ENCODE results near the gene GLRX. TPM values are rescaled to one million over a fixed set of nuclear protein-coding genes. Genes with fewer than 3 reads are reported as not detected.

Gene GLRX
- total and polyA plus RNA-seq, 2 of the 13 experiments (the other 11 are each of a cell fraction or from before 2014, with no cell fraction given) = 63.8 to 499 TPM

- TF ChIP-seq, protein P1, sequence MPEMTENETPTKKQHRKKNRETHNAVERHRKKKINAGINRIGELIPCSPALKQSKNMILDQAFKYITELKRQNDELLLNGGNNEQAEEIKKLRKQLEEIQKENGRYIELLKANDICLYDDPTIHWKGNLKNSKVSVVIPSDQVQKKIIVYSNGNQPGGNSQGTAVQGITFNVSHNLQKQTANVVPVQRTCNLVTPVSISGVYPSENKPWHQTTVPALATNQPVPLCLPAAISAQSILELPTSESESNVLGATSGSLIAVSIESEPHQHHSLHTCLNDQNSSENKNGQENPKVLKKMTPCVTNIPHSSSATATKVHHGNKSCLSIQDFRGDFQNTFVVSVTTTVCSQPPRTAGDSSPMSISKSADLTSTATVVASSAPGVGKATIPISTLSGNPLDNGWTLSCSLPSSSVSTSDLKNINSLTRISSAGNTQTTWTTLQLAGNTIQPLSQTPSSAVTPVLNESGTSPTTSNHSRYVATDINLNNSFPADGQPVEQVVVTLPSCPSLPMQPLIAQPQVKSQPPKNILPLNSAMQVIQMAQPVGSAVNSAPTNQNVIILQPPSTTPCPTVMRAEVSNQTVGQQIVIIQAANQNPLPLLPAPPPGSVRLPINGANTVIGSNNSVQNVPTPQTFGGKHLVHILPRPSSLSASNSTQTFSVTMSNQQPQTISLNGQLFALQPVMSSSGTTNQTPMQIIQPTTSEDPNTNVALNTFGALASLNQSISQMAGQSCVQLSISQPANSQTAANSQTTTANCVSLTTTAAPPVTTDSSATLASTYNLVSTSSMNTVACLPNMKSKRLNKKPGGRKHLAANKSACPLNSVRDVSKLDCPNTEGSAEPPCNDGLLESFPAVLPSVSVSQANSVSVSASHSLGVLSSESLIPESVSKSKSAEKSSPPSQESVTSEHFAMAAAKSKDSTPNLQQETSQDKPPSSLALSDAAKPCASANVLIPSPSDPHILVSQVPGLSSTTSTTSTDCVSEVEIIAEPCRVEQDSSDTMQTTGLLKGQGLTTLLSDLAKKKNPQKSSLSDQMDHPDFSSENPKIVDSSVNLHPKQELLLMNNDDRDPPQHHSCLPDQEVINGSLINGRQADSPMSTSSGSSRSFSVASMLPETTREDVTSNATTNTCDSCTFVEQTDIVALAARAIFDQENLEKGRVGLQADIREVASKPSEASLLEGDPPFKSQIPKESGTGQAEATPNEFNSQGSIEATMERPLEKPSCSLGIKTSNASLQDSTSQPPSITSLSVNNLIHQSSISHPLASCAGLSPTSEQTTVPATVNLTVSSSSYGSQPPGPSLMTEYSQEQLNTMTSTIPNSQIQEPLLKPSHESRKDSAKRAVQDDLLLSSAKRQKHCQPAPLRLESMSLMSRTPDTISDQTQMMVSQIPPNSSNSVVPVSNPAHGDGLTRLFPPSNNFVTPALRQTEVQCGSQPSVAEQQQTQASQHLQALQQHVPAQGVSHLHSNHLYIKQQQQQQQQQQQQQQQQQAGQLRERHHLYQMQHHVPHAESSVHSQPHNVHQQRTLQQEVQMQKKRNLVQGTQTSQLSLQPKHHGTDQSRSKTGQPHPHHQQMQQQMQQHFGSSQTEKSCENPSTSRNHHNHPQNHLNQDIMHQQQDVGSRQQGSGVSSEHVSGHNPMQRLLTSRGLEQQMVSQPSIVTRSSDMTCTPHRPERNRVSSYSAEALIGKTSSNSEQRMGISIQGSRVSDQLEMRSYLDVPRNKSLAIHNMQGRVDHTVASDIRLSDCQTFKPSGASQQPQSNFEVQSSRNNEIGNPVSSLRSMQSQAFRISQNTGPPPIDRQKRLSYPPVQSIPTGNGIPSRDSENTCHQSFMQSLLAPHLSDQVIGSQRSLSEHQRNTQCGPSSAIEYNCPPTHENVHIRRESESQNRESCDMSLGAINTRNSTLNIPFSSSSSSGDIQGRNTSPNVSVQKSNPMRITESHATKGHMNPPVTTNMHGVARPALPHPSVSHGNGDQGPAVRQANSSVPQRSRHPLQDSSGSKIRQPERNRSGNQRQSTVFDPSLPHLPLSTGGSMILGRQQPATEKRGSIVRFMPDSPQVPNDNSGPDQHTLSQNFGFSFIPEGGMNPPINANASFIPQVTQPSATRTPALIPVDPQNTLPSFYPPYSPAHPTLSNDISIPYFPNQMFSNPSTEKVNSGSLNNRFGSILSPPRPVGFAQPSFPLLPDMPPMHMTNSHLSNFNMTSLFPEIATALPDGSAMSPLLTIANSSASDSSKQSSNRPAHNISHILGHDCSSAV (CRISPR knock-in tag; IDR thresholded peaks at IDR 0.05; ENCODE audit: borderline replicate concordance) = no peak
- TF ChIP-seq ZNF749 (CRISPR knock-in tag; IDR thresholded peaks at IDR 0.05; ENCODE audit: borderline replicate concordance) (peak; percentile 29; the same call in 1 of the 2 replicates), KDM2A (CRISPR knock-in tag; IDR thresholded peaks at IDR 0.05; ENCODE audit: borderline replicate concordance, low read depth) (no peak), ONECUT2 (CRISPR knock-in tag; IDR thresholded peaks at IDR 0.05) (no peak), THAP11 (CRISPR knock-in tag; IDR thresholded peaks at IDR 0.05) (0 out of 2 replicates have a peak, but pooled peaks have one; percentile 16), TEAD3 (CRISPR knock-in tag; optimal IDR thresholded peaks at IDR 0.05; ENCODE audit: borderline replicate concordance) (no peak), ZNF629 (CRISPR knock-in tag; conservative IDR thresholded peaks at IDR 0.05) (peak; percentile 87), TMF1 (CRISPR knock-in tag; IDR thresholded peaks at IDR 0.05; ENCODE audit: low read depth) (no peak), RXRB (CRISPR knock-in tag; IDR thresholded peaks at IDR 0.05; ENCODE audit: borderline replicate concordance) (no peak), ZNF878 (CRISPR knock-in tag; IDR thresholded peaks at IDR 0.05) (peak; percentile 56; the same call in 1 of the 2 replicates), ZNF260 (CRISPR knock-in tag; IDR thresholded peaks at IDR 0.05; ENCODE audit: borderline replicate concordance, low read depth) (no peak), WIZ (CRISPR knock-in tag; IDR thresholded peaks at IDR 0.05) (no peak), ZNF280B (CRISPR knock-in tag; IDR thresholded peaks at IDR 0.05; ENCODE audit: borderline replicate concordance) (no peak), BRCA1 (CRISPR knock-in tag; IDR thresholded peaks at IDR 0.05) (no peak)
- TF ChIP-seq, protein P2, sequence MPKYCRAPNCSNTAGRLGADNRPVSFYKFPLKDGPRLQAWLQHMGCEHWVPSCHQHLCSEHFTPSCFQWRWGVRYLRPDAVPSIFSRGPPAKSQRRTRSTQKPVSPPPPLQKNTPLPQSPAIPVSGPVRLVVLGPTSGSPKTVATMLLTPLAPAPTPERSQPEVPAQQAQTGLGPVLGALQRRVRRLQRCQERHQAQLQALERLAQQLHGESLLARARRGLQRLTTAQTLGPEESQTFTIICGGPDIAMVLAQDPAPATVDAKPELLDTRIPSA (CRISPR knock-in tag; IDR thresholded peaks at IDR 0.05; ENCODE audit: borderline replicate concordance) = no peak
- TF ChIP-seq, protein P3, sequence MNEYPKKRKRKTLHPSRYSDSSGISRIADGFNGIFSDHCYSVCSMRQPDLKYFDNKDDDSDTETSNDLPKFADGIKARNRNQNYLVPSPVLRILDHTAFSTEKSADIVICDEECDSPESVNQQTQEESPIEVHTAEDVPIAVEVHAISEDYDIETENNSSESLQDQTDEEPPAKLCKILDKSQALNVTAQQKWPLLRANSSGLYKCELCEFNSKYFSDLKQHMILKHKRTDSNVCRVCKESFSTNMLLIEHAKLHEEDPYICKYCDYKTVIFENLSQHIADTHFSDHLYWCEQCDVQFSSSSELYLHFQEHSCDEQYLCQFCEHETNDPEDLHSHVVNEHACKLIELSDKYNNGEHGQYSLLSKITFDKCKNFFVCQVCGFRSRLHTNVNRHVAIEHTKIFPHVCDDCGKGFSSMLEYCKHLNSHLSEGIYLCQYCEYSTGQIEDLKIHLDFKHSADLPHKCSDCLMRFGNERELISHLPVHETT (CRISPR knock-in tag; conservative IDR thresholded peaks at IDR 0.05) = no peak
Observed at GRCh38 chr5:95823218-95823737, 752 bp upstream of the GLRX start (continued).

Measured in HepG2 (cell line).